Upper lobe of left lung (tissue), 6 donors: ENCODE data around the gene REPIN1. TPM values are rescaled to one million over a fixed set of nuclear protein-coding genes. Genes with fewer than 3 reads are reported as not detected.

Source experiments
- ATAC-seq, 2 donors: fragments of 200-7000 bp; cut with Tn5 transposase; one replicate each; pipeline ENCODE4 v1.9.1; 2022; ENCODE audit warnings: mild to moderate bottlenecking in 2 of 2, moderate library complexity in 2 of 2; ENCODE audit not compliant: low FRiP score in 2 of 2
- DNase-seq, 2 donors: peaks; one replicate each; pipeline ENCODE4 v3.0.0-alpha.2; 2019 to 2020
- H3K27ac ChIP-seq, 4 donors: fragments of 200-600 bp; sonication (generic); one replicate each; pipeline ENCODE4 v1.5.1; 2016 to 2019
- H3K27me3 ChIP-seq, 4 donors: fragments of 200-600 bp; sonication (generic); one replicate each; pipeline ENCODE4 v1.5.1; 2017 to 2019
- H3K36me3 ChIP-seq, 4 donors: fragments of 200-600 bp; sonication (generic); one replicate each; pipeline ENCODE4 v1.5.1; 2016 to 2019
- H3K4me1 ChIP-seq, 4 donors: fragments of 200-600 bp; sonication (generic); one replicate each; pipeline ENCODE4 v1.5.1; 2018 to 2019
- H3K4me3 ChIP-seq, 4 donors: fragments of 200-600 bp; sonication (generic); one replicate each; pipeline ENCODE4 v1.5.1; 2017 to 2019; ENCODE audit warnings: mild to moderate bottlenecking in 2 of 4, moderate library complexity in 1 of 4
- H3K9me3 ChIP-seq, 4 donors: fragments of 200-600 bp; sonication (generic); one replicate each; pipeline ENCODE4 v1.5.1; 2018 to 2019
- CTCF ChIP-seq, 6 experiments: fragments of 450-650 bp in 4 of 6; fragments of 200-600 bp in 2 of 6; sonication (generic) in 2 of 6; IDR thresholded peaks; one replicate each; pipeline ENCODE4 v1.5.1; 2016 to 2019; ENCODE audit warnings: antibody characterized with exemption in 6 of 6
- EP300 ChIP-seq, 4 donors: sonication (generic); formaldehyde crosslinking; IDR thresholded peaks; one replicate each; pipeline ENCODE4 v1.5.1; 2017; ENCODE audit warnings: antibody characterized with exemption in 4 of 4, control low read depth in 2 of 4
- POLR2A ChIP-seq, 4 donors: fragments of 450-650 bp; IDR thresholded peaks; one replicate each; pipeline ENCODE4 v1.5.1; 2016 to 2017; ENCODE audit warnings: antibody characterized with exemption in 4 of 4, mild to moderate bottlenecking in 2 of 4
- POLR2AphosphoS5 ChIP-seq, 2 donors: sonication (generic); formaldehyde crosslinking; IDR thresholded peaks; one replicate each; pipeline ENCODE4 v1.5.1; 2017; ENCODE audit warnings: antibody characterized with exemption in 2 of 2
- WGBS, 2 donors: methylation state at CpG; one replicate each; pipeline ENCODE4 v1.1.5; 2017 to 2018; 5-methylcytosine and 5-hydroxymethylcytosine counted together
- total RNA-seq, 6 donors: library from RNA; depleted of rRNA in 4 of 6; stranded (reverse); fragments of >200 nt in 4 of 6; gene quantifications; one replicate each; pipeline versions ENCODE4 v1.1.0 to v1.2.1, GENCODE V29; 2016 to 2021
- donor health status: DM: no; HTN: no; CAD: no; lungs with moderate emphysema.
- donor health status: DM: no; HTN: yes; CAD: no; lungs with severe emphysema.

REPIN1 gene
- total RNA-seq, 6 donors from 2014 or later: 65.2 to 125 (median 105) TPM

- no peak for TF ChIP-seq POLR2A (IDR thresholded peaks at IDR 0.05)
- TF ChIP-seq POLR2AphosphoS5 (IDR thresholded peaks at IDR 0.05): no peak
- no peak for TF ChIP-seq CTCF (IDR thresholded peaks at IDR 0.05)
- peaks cover 20 to 43% (median 37%) of the 10 kb centered on the region in 4 donors for H3K4me1 ChIP-seq
- DNase-seq (no peak), ATAC-seq (peak; percentile 30 to 36)
- H3K4me3 ChIP-seq: peak overlapping the region; percentile 42 to 77 (median 62)
- H3K9me3 ChIP-seq: no peaks in the 10 kb centered on the region
- whole genome bisulfite sequencing, 2 donors: 16 to 21% methylated on average over 13 to 15 of the region's 16 CpGs
- H3K36me3 ChIP-seq: peaks cover 0 to 7% (median 2%) of the 10 kb centered on the region in 4 donors
- no peaks in the 10 kb centered on the region for H3K27me3 ChIP-seq
- peak overlapping the region; percentile 89 to 95 (median 91) for H3K27ac ChIP-seq
Observed at GRCh38 chr7:150323682-150324372, 44.8 kb upstream of the REPIN1 start.

- peak overlapping the region; percentile 89 to 95 (median 91) for H3K27ac ChIP-seq
- no peak for TF ChIP-seq POLR2A (IDR thresholded peaks at IDR 0.05)
- TF ChIP-seq POLR2AphosphoS5 (IDR thresholded peaks at IDR 0.05): no peak
- no peak for TF ChIP-seq CTCF (IDR thresholded peaks at IDR 0.05)
- TF ChIP-seq EP300 (IDR thresholded peaks at IDR 0.05): no peak
- ATAC-seq (peak; percentile 44 to 45), DNase-seq (peak in 1 of 2 donors; percentile 47)
- peaks cover 0 to 13% (median 2%) of the 10 kb centered on the region in 4 donors for H3K36me3 ChIP-seq
- H3K4me3 ChIP-seq: peak overlapping the region in 3 of 4 donors; percentile 47 to 77 (median 76)
- H3K9me3 ChIP-seq: no peaks in the 10 kb centered on the region
- 60 to 61% methylated on average over 12 of the region's 12 CpGs for WGBS, 2 donors
- H3K4me1 ChIP-seq: peaks cover 20 to 43% (median 37%) of the 10 kb centered on the region in 4 donors
- no peaks in the 10 kb centered on the region for H3K27me3 ChIP-seq
Observed at GRCh38 chr7:150324373-150324961, 44.2 kb upstream of the REPIN1 start.

GRCh38 chr7:150325110-150325611, 43.5 kb upstream of the REPIN1 start:
- ATAC-seq (peak; percentile 42 to 56), DNase-seq (peak; percentile 75 to 80)
- Histone ChIP-seq H3K27me3 (no peaks in the 10 kb centered on the region), H3K4me3 (no peak overlapping the region), H3K27ac (peak overlapping the region; percentile 89 to 95 (median 91)), H3K9me3 (no peaks in the 10 kb centered on the region), H3K4me1 (peaks cover 20 to 43% (median 37%) of the 10 kb centered on the region in 4 donors), H3K36me3 (peaks cover 0 to 18% (median 6%) of the 10 kb centered on the region in 4 donors)
- TF ChIP-seq POLR2A (IDR thresholded peaks at IDR 0.05) (peak in 1 of 4 donors; percentile 25), EP300 (IDR thresholded peaks at IDR 0.05) (no peak), POLR2AphosphoS5 (IDR thresholded peaks at IDR 0.05) (peak; percentile 58 to 68), CTCF (IDR thresholded peaks at IDR 0.05) (no peak)
- 56 to 77% methylated on average over 10 of the region's 10 CpGs for WGBS, 2 donors

- no peak for DNase-seq
- no peaks in the 10 kb centered on the region for H3K27me3 ChIP-seq
- peaks cover 0 to 24% (median 9%) of the 10 kb centered on the region in 4 donors for H3K36me3 ChIP-seq
- no peak overlapping the region for H3K4me3 ChIP-seq
- no peaks in the 10 kb centered on the region for H3K9me3 ChIP-seq
- no peak for TF ChIP-seq POLR2A (IDR thresholded peaks at IDR 0.05)
- no peak for TF ChIP-seq EP300 (IDR thresholded peaks at IDR 0.05)
- no peak for TF ChIP-seq POLR2AphosphoS5 (IDR thresholded peaks at IDR 0.05)
- no peak for TF ChIP-seq CTCF (IDR thresholded peaks at IDR 0.05)
- no peak for ATAC-seq
- 78 to 84% methylated on average over 5 to 6 of the region's 6 CpGs for WGBS, 2 donors
- H3K27ac ChIP-seq: peak overlapping the region in 1 of 4 donors; percentile 90
- H3K4me1 ChIP-seq: peaks cover 20 to 43% (median 34%) of the 10 kb centered on the region in 4 donors
Observed at GRCh38 chr7:150325901-150326300, 42.7 kb upstream of the REPIN1 start.
